Measurements from ENCODE around the gene UPK2. TPM values are rescaled to one million over a fixed set of nuclear protein-coding genes. Genes with fewer than 3 reads are reported as not detected.

The UPK2 gene
- total RNA-seq, 1 experiment from 2014 or later = 3.5 TPM

DNA sequence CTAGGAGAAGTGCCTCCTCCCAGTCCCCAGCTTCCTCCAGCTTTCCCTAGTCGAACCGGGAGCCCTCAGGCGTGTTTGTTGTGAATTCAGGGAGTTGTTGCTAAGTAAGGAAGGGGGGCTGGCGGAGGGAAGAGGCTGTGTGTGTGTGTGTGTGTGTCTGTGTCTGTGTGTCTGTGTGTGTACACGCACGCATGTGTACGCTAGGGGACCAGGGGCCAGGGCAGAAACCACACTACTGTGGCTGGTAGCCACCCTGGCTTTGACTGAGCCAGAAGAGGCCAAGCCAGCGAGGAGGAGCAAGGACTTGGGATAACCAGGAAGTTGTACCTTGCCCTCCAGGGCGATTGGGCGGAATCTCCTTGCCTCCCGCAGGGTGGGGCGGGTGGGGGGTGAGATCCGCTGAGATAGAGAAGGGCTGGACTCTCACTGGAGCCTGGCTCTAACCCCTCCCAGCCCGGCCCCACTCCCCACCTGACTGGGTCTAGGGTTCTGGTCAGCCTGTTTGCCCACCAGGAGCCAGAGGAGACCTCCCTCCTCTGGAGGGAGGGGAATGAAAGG is 37.9 kb upstream of the UPK2 start:
- peak overlapping the region; percentile 88 for H3K27ac Mint-ChIP-seq (ENCODE audit: unreplicated experiment)
- CTCF ChIA-PET = interaction anchor here (0.7 kb wide), 1 partner anchor 27 kb away, joined by 3 read pairs; no protein-coding TSS in a partner anchor
- TF ChIP-seq CTCF (IDR thresholded peaks at IDR 0.05; ENCODE audit: unreplicated experiment) = no peak
- no peaks in the 10 kb centered on the region for H3K27me3 Mint-ChIP-seq (ENCODE audit: unreplicated experiment)
- DNase-seq = peak; percentile 62
- no peaks in the 10 kb centered on the region for H3K9me3 Mint-ChIP-seq (ENCODE audit: low read depth, unreplicated experiment)
- peaks cover 82% of the 10 kb centered on the region for H3K36me3 Mint-ChIP-seq (ENCODE audit: insufficient read depth, unreplicated experiment)
- peak overlapping the region; percentile 98 for H3K4me3 Mint-ChIP-seq (ENCODE audit: low read depth, unreplicated experiment)
- no TSS peak for BruUV-seq (replicated peaks)
- intact Hi-C loops (cut with micrococcal nuclease; ENCODE audit: unreplicated experiment) = no loop called here
- H3K4me1 Mint-ChIP-seq (ENCODE audit: low read depth, unreplicated experiment) = peaks cover 66% of the 10 kb centered on the region

- intact Hi-C loops (cut with micrococcal nuclease; ENCODE audit: unreplicated experiment) = no loop called here
- H3K4me1 Mint-ChIP-seq (ENCODE audit: low read depth, unreplicated experiment) = peaks cover 70% of the 10 kb centered on the region
- no peaks in the 10 kb centered on the region for H3K27me3 Mint-ChIP-seq (ENCODE audit: unreplicated experiment)
- H3K4me3 Mint-ChIP-seq (ENCODE audit: low read depth, unreplicated experiment) = peak overlapping the region; percentile 98
- H3K9me3 Mint-ChIP-seq (ENCODE audit: low read depth, unreplicated experiment) = no peaks in the 10 kb centered on the region
- TF ChIP-seq CTCF (IDR thresholded peaks at IDR 0.05; ENCODE audit: unreplicated experiment) = no peak
- peaks cover 86% of the 10 kb centered on the region for H3K36me3 Mint-ChIP-seq (ENCODE audit: insufficient read depth, unreplicated experiment)
- CTCF ChIA-PET = no interaction called here
- H3K27ac Mint-ChIP-seq (ENCODE audit: unreplicated experiment) = peak overlapping the region; percentile 88
- no TSS peak for BruUV-seq (replicated peaks)
- DNase-seq = no peak
Measured at GRCh38 chr11:118918686-118919280, 37.3 kb upstream of the UPK2 start.

- DNase-seq = no peak
- Mint-ChIP-seq H3K4me1 (ENCODE audit: low read depth, unreplicated experiment) (peaks cover 57% of the 10 kb centered on the region), H3K36me3 (ENCODE audit: insufficient read depth, unreplicated experiment) (peaks cover 91% of the 10 kb centered on the region), H3K9me3 (ENCODE audit: low read depth, unreplicated experiment) (no peaks in the 10 kb centered on the region), H3K27ac (ENCODE audit: unreplicated experiment) (peak overlapping the region; percentile 88), H3K4me3 (ENCODE audit: low read depth, unreplicated experiment) (peak overlapping the region; percentile 98), H3K27me3 (ENCODE audit: unreplicated experiment) (no peaks in the 10 kb centered on the region)
- CTCF ChIA-PET = interaction anchor here (1.7 kb wide), 1 partner anchor 10 kb away, joined by 3 read pairs; no protein-coding TSS in a partner anchor
- no peak for TF ChIP-seq CTCF (IDR thresholded peaks at IDR 0.05; ENCODE audit: unreplicated experiment)
- BruUV-seq (replicated peaks) = no TSS peak
- intact Hi-C loops (cut with micrococcal nuclease; ENCODE audit: unreplicated experiment) = no loop called here
Measured at GRCh38 chr11:118921121-118921928, 34.8 kb upstream of the UPK2 start.

DNA sequence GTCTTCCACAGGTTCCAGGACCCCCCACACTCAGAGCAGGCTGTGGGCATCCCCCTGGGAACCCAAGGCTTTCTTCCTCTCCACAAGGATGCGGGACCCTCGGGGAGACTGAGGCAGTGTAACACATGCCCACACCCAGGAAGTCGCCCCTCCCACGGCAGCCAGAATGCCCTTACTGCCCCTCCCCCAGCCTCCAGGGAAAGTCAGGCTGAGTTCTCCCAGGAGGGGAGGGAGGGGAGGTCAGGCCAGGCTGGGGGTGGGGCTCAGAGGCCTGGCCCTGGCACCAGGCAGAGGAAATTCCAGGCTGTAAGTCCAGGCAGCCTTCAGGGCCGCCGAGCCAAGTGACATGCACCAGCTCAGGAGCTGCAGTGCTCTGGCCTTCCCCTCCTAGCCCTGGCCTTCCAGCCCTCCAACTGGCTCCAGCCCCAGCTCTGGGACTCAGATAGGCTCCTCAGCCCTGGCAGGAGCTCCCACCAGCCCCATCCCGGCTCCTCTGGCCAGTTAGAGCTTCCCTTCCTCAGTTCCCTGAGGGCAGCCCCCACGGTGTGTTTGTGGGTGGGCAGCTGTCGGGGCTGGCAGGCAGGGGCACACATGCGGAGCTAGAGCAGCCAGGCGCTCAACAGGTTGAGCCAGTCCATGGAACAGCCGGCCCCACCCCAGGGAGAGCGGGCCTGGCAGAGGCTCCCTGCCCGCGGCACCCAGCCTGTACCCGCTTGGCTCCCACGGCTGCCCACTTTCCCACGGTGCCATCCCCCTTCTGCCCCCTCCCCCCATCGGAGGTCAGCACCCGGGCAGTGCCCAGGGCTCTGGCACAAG is 34.0 kb upstream of the UPK2 start:
- Mint-ChIP-seq H3K9me3 (ENCODE audit: low read depth, unreplicated experiment) (no peaks in the 10 kb centered on the region), H3K27ac (ENCODE audit: unreplicated experiment) (peak overlapping the region; percentile 86), H3K27me3 (ENCODE audit: unreplicated experiment) (no peaks in the 10 kb centered on the region), H3K36me3 (ENCODE audit: insufficient read depth, unreplicated experiment) (peaks cover 87% of the 10 kb centered on the region), H3K4me1 (ENCODE audit: low read depth, unreplicated experiment) (peaks cover 56% of the 10 kb centered on the region), H3K4me3 (ENCODE audit: low read depth, unreplicated experiment) (peak overlapping the region; percentile 98)
- BruUV-seq (replicated peaks) = no TSS peak
- CTCF ChIA-PET = interaction anchor here (0.6 to 1.7 kb wide), 4 partner anchors 11 to 232 kb away, joined by 3 to 5 read pairs (median 4); no protein-coding TSS in a partner anchor
- no peak for TF ChIP-seq CTCF (IDR thresholded peaks at IDR 0.05; ENCODE audit: unreplicated experiment)
- intact Hi-C loops (cut with micrococcal nuclease; ENCODE audit: unreplicated experiment) = no loop called here
- peak; percentile 69 for DNase-seq
